GM12878 (cell line): ENCODE results near the gene GPR158. TPM values are rescaled to one million over a fixed set of nuclear protein-coding genes. Genes with fewer than 3 reads are reported as not detected.

Experiments
- ATAC-seq: fragments of 200-7000 bp; cut with Tn5 transposase; 3 replicates; pipeline ENCODE4 v1.9.1; 2020; ENCODE audit warnings: mild to moderate bottlenecking, moderate library complexity
- BruUV-seq: library from RNA; stranded (reverse); fragments of 400-500 nt; replicated peaks from 2 replicates; lab custom pipeline; 2021; lab: Mats Ljungman, UMichigan
- CTCF ChIA-PET: fragments of 300-600 bp; sonication (Branson Sonifier 250); formaldehyde crosslinking; extraction: SDS; loops from one replicate; lab custom pipeline; 2021; ENCODE audit warnings: inconsistent platforms; lab: Yijun Ruan, JAX
- POLR2A ChIA-PET: fragments of 350-600 bp; formaldehyde crosslinking; extraction: SDS; loops from one replicate; lab custom pipeline; 2021; ENCODE audit warnings: inconsistent platforms; lab: Charles Lee
- RAD21 ChIA-PET: fragments of 300-600 bp; sonication (Branson Sonifier 250); formaldehyde crosslinking; loops from one replicate; lab custom pipeline; 2023; ENCODE audit warnings: antibody characterized with exemption; ENCODE audit not compliant: unreplicated experiment; lab: Charles Lee
- SMC1A ChIA-PET: fragments of 300-600 bp; sonication (Branson Sonifier 250); formaldehyde crosslinking; loops from one replicate; lab custom pipeline; 2023; ENCODE audit not compliant: unreplicated experiment, uncharacterized antibody; lab: Charles Lee
- DNase-seq: peaks from one replicate; pipeline ENCODE4 v3.0.0-alpha.2; 2011; ENCODE audit warnings: low read depth, low spot score
- FAIRE-seq: peaks from 3 replicates; lab custom pipeline; 2011; peaks lifted over from hg19 to GRCh38; lab: Jason Lieb, UNC
- H2AFZ ChIP-seq: 2 replicates; pipeline ENCODE4 v1.6.0; 2011; ENCODE audit warnings: low read depth, low read length, control low read depth; ENCODE audit not compliant: control insufficient read depth
- H3K27ac ChIP-seq: 2 replicates; pipeline ENCODE4 v1.5.1; 2011; ENCODE audit warnings: control low read depth; ENCODE audit not compliant: control insufficient read depth, insufficient read depth
- H3K27me3 ChIP-seq, 2 experiments: replicated peaks in 1 of 2; 2 replicates each; pipeline versions ENCODE4 v1.6.0 to v1.6.1; 2011; ENCODE audit warnings: low read length in 1 of 2; ENCODE audit not compliant: control insufficient read depth in 2 of 2, insufficient read depth in 2 of 2
- H3K36me3 ChIP-seq, 2 experiments: 2 replicates each; pipeline ENCODE4 v1.5.1; 2011; ENCODE audit warnings: low read length in 1 of 2; ENCODE audit not compliant: control insufficient read depth in 2 of 2, insufficient read depth in 2 of 2
- H3K4me1 ChIP-seq: 2 replicates; pipeline ENCODE4 v1.6.1; 2011; ENCODE audit warnings: mild to moderate bottlenecking, low read length, moderate library complexity, mixed read lengths; ENCODE audit not compliant: control insufficient read depth, insufficient read depth
- H3K4me2 ChIP-seq: 2 replicates; pipeline ENCODE4 v1.6.0; 2011; ENCODE audit warnings: control low read depth; ENCODE audit not compliant: control insufficient read depth, insufficient read depth
- H3K4me3 ChIP-seq: fragments of 200-600 bp; sonication (generic); 2 replicates; pipeline ENCODE4 v1.5.1; 2016
- H3K79me2 ChIP-seq: 2 replicates; pipeline ENCODE4 v1.6.0; 2011; ENCODE audit warnings: low read length; ENCODE audit not compliant: control insufficient read depth, insufficient read depth
- H3K9ac ChIP-seq: 2 replicates; pipeline ENCODE4 v1.8.0; 2011; ENCODE audit warnings: low read length, control low read depth, mixed read lengths; ENCODE audit not compliant: control insufficient read depth, insufficient read depth
- H3K9me3 ChIP-seq: replicated peaks from 3 replicates; pipeline ENCODE4 v1.5.1; 2011; ENCODE audit warnings: mild to moderate bottlenecking, low read length; ENCODE audit not compliant: control insufficient read depth, insufficient read depth
- H4K20me1 ChIP-seq: 2 replicates; pipeline ENCODE4 v1.6.0; 2011; ENCODE audit not compliant: control insufficient read depth, insufficient read depth
- CEBPB ChIP-seq, 2 experiments: fragments of 150-350 bp in 1 of 2; IDR thresholded peaks; 2 replicates each; pipeline ENCODE4 v1.6.1; 2012 to 2014; ENCODE audit warnings: low read depth in 2 of 2, low read length in 2 of 2, borderline replicate concordance in 1 of 2, inconsistent platforms in 1 of 2
- E2F8 ChIP-seq: fragments of 450-650 bp; IDR thresholded peaks from 2 replicates; pipeline ENCODE4 v1.6.1; 2018; ENCODE audit warnings: mild to moderate bottlenecking, low read depth, moderate library complexity; ENCODE audit not compliant: partially characterized antibody
- EP300 ChIP-seq, 2 experiments: fragments of 150-350 bp in 1 of 2; IDR thresholded peaks; 2 replicates each; pipeline ENCODE4 v1.6.1; 2011 to 2012; ENCODE audit warnings: low read depth in 2 of 2, low read length in 2 of 2, borderline replicate concordance in 1 of 2, improper control_type of control experiment in 1 of 2, inconsistent platforms in 1 of 2; ENCODE audit not compliant: control insufficient read depth in 1 of 2
- HCFC1 ChIP-seq: fragments of 150-350 bp; IDR thresholded peaks from 2 replicates; pipeline ENCODE4 v1.6.1; 2014; ENCODE audit warnings: low read length
- NR2C2 ChIP-seq: IDR thresholded peaks from 2 replicates; pipeline ENCODE4 v1.6.1; 2011; ENCODE audit warnings: borderline replicate concordance, low read depth; ENCODE audit not compliant: control insufficient read depth, insufficient read length
- NRF1 ChIP-seq: conservative IDR thresholded peaks from 2 replicates; pipeline ENCODE4 v1.6.1; 2011; ENCODE audit warnings: mild to moderate bottlenecking, low read depth, low read length, improper control_type of control experiment
- POLR2AphosphoS2 ChIP-seq: IDR thresholded peaks from 2 replicates; pipeline ENCODE4 v1.6.1; 2011; ENCODE audit warnings: low read depth, mild to moderate bottlenecking, low read length, improper control_type of control experiment, moderate library complexity
- SIN3A ChIP-seq: IDR thresholded peaks from 2 replicates; pipeline ENCODE4 v1.6.1; 2012; ENCODE audit warnings: low read depth, low read length, improper control_type of control experiment
- SRF ChIP-seq, 2 experiments: IDR thresholded peaks; 2 replicates each; pipeline ENCODE4 v1.6.1; 2011; ENCODE audit warnings: low read depth in 2 of 2, low read length in 2 of 2, mild to moderate bottlenecking in 1 of 2, moderate library complexity in 1 of 2
- STAT1 ChIP-seq: fragments of 450-650 bp; conservative IDR thresholded peaks from 2 replicates; pipeline ENCODE4 v1.6.1; 2014; ENCODE audit warnings: antibody characterized with exemption, mild to moderate bottlenecking
- STAT3 ChIP-seq: IDR thresholded peaks from 2 replicates; pipeline ENCODE4 v1.6.1; 2011; ENCODE audit warnings: low read depth, low read length, improper control_type of control experiment
- SUPT20H ChIP-seq: IDR thresholded peaks from 2 replicates; pipeline ENCODE4 v1.6.1; 2011; ENCODE audit warnings: low read depth, mild to moderate bottlenecking, low read length, moderate library complexity, borderline replicate concordance; ENCODE audit not compliant: control insufficient read depth
- TAF1 ChIP-seq: IDR thresholded peaks from 2 replicates; pipeline ENCODE4 v1.6.1; 2011; ENCODE audit warnings: mild to moderate bottlenecking, low read depth, low read length, borderline replicate concordance
- USF2 ChIP-seq: IDR thresholded peaks from 2 replicates; pipeline ENCODE4 v1.6.1; 2011; ENCODE audit warnings: low read depth, low read length, improper control_type of control experiment, borderline replicate concordance
- WRNIP1 ChIP-seq: IDR thresholded peaks from 2 replicates; pipeline ENCODE4 v1.6.1; 2011; ENCODE audit warnings: low read depth, low read length, improper control_type of control experiment, borderline replicate concordance
- ZNF384 ChIP-seq: IDR thresholded peaks from 2 replicates; pipeline ENCODE4 v1.6.1; 2012; ENCODE audit warnings: low read depth, mild to moderate bottlenecking, low read length, improper control_type of control experiment, borderline replicate concordance
- WGBS: methylation state at CpG from one replicate; pipeline ENCODE4 v1.1.6; 2016; ENCODE audit warnings: low lambda C conversion rate; ENCODE audit not compliant: insufficient replicate concordance, insufficient coverage; ENCODE audit errors: missing lambda C conversion rate; 5-methylcytosine and 5-hydroxymethylcytosine counted together
- in situ Hi-C: fragments of 300-500 bp; cut with MboI; formaldehyde crosslinking; loops from 9 replicates; pipeline ENCODE4 v1.14.3; 2018; ENCODE audit warnings: mixed read lengths
- intact Hi-C: fragments of 100-400 bp; cut with micrococcal nuclease; formaldehyde crosslinking; loops from one replicate; pipeline ENCODE4 v1.14.2; 2022; ENCODE audit not compliant: unreplicated experiment
- polyA plus RNA-seq, 11 experiments: library from polyadenylated mRNA; depleted of rRNA in 4 of 11; unstranded in 6 of 11; stranded (reverse) in 5 of 11; fragments of >200 nt; fragmentation: Nextera tagmentation in 4 of 11; fragmentation: Illumina TruSeq in 1 of 11; extraction: Ambion mirVana in 4 of 11; extraction: Trizol in 1 of 11; gene quantifications; 1 replicate in 1 of 11; 2 replicates in 10 of 11; pipeline versions ENCODE4 v1.2.1 to v1.2.3, GENCODE V29; 2011 to 2016; ENCODE audit warnings: inconsistent platforms in 2 of 11, missing spikeins in 2 of 11, low read depth in 1 of 11
- total RNA-seq, 4 experiments: library from RNA; depleted of rRNA in 3 of 4; stranded (reverse); fragments of >200 nt in 3 of 4; fragmentation: Illumina TruSeq in 1 of 4; extraction: Trizol in 1 of 4; gene quantifications; 2 replicates each; pipeline versions ENCODE4 v1.2.1 to v1.2.3, GENCODE V29; 2013 to 2021

Gene GPR158
- total and polyA plus RNA-seq, 10 of the 15 experiments (the other 5 are each of a cell fraction or from before 2014, with no cell fraction given) = not detected

- no peak for TF ChIP-seq E2F8
- TF ChIP-seq HCFC1 = no peak
- TF ChIP-seq POLR2AphosphoS2 = no peak
- no peak for TF ChIP-seq NRF1
Observed at GRCh38 chr10:25492680-25493079, 317.9 kb downstream of the GPR158 start (continued).

GRCh38 chr10:25493122-25493893, 318.5 kb downstream of the GPR158 start:
- ATAC-seq (no peak), DNase-seq (no peak), FAIRE-seq (no peak)
- H3K4me1 ChIP-seq = no peaks in the 10 kb centered on the region
- H3K9ac ChIP-seq = no peak overlapping the region
- H4K20me1 ChIP-seq = no peaks in the 10 kb centered on the region
- no TSS peak for BruUV-seq
- WGBS = 28% methylated on average over 4 of the region's 4 CpGs
- ChIA-PET SMC1A (interaction anchor here (0.5 kb wide), 1 partner anchor 153 kb away, joined by 3 read pairs; no protein-coding TSS in a partner anchor), RAD21 (no interaction called here), CTCF (no interaction called here), POLR2A (no interaction called here)
- H3K36me3 ChIP-seq = no peaks in the 10 kb centered on the region
- no peak overlapping the region for H3K27ac ChIP-seq
- H3K27me3 ChIP-seq = no peaks in the 10 kb centered on the region
- in situ Hi-C loops (no loop called here), intact Hi-C loops (no loop called here)
- H2AFZ ChIP-seq = no peak overlapping the region
- no peaks in the 10 kb centered on the region for H3K9me3 ChIP-seq
- H3K79me2 ChIP-seq = no peaks in the 10 kb centered on the region
- H3K4me3 ChIP-seq = no peak overlapping the region
- H3K4me2 ChIP-seq = no peak overlapping the region
- TF ChIP-seq USF2 (no peak), WRNIP1 (no peak), CEBPB (IDR thresholded peaks at IDR 0.05; ENCODE audit: borderline replicate concordance in 1 of 2, low read depth in 2 of 2, low read length in 2 of 2) (no peak), STAT3 (no peak), NR2C2 (no peak), TAF1 (no peak), SRF (IDR thresholded peaks at IDR 0.05; ENCODE audit: low read depth in 2 of 2, low read length in 2 of 2) (no peak), ZNF384 (no peak), EP300 (IDR thresholded peaks at IDR 0.05; ENCODE audit: borderline replicate concordance in 1 of 2, control insufficient read depth in 1 of 2, low read depth in 2 of 2, low read length in 2 of 2) (no peak), STAT1 (no peak), SUPT20H (no peak), SIN3A (no peak)
